GM18526 (cell line): Measurements from ENCODE around the gene KIAA0319L.

Experiments used
- POLR2A ChIP-seq: IDR thresholded peaks from 3 replicates; pipeline ENCODE4 v1.6.1; 2011; ENCODE audit not compliant: insufficient read length; ENCODE audit errors: extremely low read depth

The KIAA0319L gene

DNA sequence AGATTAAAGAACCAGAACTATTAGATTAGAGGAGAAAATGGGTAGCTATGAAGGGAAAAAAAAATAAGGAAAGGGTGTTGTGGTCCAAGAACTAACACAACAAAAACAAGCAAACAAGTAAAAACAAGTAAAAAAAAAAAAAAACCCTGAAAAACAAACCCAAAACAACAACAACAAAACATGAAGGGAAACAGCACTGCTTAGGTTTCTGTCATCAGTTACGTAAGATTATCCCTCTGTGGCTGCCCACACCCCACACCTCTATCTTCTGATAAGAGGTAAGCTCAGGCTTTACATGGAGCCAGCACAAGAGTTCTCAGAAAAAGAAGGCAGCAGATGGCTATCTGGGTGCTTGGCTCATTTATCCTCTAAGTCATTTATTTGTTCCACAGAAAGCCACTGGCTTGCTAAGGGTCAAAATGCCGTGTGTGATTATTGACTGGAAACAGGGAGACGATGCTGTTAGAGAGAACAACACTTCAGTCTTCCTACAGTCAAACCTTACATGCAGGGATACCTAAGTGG, 57.5 kb downstream of the KIAA0319L start:
- TF ChIP-seq POLR2A: no peak

- no peak for TF ChIP-seq POLR2A
Measured at GRCh38 chr1:35499231-35499630, 58.0 kb downstream of the KIAA0319L start.

DNA sequence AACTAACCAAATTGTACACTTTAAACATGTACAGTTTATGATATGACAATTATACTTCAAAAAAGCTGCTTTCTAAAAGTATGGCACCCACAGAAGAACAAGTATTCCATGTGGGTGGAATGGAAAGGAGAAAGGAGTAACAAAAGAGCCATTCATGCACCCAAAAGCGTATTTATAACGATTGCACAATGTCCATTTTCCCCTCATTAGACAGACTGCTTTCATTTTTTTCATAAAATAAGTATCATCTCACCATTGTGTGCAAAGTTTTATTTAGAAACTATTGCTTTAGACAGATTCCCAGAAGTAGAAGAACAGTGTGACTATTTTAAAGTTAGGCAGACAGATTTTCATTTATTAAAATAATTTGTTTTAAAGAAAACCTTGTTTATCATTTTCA, 59.6 kb downstream of the KIAA0319L start:
- TF ChIP-seq POLR2A: no peak

GRCh38 chr1:35490250-35490649, 67.0 kb downstream of the KIAA0319L start:
- TF ChIP-seq POLR2A: no peak

DNA sequence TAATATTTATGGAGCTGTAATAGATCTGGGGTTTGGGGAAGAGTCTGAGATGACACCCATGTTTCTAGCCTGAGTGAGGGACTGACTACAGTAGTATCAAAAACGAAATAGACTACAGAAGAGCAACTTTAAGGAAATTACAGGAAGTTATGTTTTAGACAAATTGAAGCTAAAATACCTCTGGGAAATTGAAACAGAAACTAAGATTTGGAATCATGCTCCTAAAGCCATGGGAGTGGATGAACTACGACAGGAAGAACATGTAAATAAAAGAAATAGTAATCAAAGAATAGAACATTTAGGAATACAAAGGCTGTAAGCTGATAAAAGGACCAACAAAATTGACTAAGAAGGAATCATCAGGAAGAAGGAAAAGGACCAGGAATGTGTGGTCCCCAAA, 68.9 kb downstream of the KIAA0319L start:
- no peak for TF ChIP-seq POLR2A

DNA sequence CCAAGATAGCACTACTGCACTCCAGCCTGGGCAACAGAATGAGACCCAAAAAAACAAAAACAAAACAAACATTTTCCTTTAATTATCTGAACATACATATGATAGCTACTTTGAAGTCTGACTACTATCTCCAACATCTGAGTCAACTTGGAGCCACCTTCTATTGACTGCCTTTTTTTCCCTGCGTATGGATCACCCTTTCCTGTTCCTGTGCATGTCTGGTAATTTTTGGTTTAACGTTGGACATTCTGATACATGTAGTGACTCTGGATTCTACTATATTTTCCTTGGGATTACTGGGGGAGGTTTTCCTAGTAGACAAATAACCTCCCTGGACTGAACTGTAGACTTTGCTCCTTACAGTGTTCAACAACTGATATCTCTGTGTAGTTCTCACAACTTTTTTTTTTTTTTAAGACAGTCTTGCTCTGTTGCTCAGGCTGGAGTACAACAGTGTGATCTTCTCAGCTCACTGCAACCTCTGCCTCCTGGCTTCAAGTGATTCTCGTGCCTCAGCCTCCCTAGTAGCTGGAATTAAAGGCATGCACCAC, 70.3 kb downstream of the KIAA0319L start:
- TF ChIP-seq POLR2A: no peak

- no peak for TF ChIP-seq POLR2A
Measured at GRCh38 chr1:35481229-35481628, 76.0 kb downstream of the KIAA0319L start.

- no peak for TF ChIP-seq POLR2A
Measured at GRCh38 chr1:35477870-35478269, 79.3 kb downstream of the KIAA0319L start.

DNA sequence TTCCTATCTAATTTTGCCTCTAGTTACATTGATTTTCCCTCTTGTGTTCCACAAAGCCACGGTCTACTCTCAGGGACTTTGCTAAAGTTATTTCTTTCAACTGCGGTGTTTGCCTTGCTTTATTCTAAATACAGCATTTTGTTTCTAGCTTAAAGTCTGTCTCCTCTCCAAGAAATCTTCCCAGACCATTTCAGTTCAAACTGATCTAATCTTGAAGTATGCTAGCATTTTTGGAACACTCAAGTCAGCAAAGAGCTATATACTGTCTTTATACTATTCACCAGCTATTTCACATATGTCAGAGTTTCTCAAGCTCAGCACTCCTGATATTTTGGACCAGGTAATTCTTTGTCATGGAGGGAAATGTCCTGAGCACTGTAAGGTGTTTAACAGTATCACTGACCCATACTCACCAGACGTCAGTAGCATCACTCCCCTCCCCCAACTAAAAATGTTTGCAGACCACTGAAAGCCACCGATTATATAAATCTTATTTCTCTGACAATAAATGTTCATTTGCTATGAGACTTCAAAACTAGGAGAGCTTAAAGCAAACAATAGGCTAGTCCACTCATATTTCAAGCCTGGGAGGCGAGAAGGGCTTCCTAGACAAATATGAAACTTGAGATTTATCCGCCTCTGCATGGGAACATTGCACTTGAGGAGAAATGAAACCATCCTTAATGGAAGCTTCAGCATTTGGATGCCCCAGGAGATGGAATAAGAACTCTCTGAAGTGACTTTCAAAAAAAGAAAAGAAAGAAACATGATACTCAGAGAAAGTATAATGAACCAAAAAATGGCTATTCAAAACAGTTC, 81.1 kb downstream of the KIAA0319L start:
- no peak for TF ChIP-seq POLR2A

- TF ChIP-seq POLR2A: no peak
Measured at GRCh38 chr1:35475356-35475755, 81.8 kb downstream of the KIAA0319L start.

DNA sequence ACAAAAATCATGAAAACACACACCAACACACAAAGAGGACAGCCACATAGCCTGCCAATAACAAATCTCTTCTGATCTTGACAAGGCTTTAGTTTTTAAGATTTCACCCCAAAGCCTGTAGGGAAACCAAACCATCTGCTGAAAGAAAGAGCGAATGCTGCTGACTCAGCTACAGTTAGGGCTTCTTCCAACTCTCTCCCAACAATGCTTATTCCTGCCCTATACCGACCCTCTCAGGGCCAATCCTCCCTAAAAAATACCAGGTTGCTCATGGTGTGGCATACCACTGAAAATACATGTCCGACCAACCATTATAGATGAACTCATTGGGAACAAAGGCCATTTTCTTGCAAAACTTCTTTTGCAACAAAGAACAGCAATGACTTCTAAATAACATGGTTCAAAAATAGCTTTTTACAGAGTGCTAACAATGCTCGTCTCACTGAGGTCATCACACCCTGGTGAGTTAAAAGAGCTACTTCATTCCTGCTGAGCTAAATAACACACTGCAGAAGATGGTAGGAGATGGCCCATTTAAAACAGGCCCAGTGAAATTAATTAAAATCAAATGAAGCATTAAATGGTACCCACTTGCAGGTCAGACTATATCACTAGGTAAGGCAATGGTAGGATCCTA, 86.1 kb downstream of the KIAA0319L start:
- TF ChIP-seq POLR2A: no peak

- no peak for TF ChIP-seq POLR2A
Measured at GRCh38 chr1:35466120-35466519, 91.1 kb downstream of the KIAA0319L start.

GRCh38 chr1:35463232-35463631, 94.0 kb downstream of the KIAA0319L start:
- TF ChIP-seq POLR2A: no peak

DNA sequence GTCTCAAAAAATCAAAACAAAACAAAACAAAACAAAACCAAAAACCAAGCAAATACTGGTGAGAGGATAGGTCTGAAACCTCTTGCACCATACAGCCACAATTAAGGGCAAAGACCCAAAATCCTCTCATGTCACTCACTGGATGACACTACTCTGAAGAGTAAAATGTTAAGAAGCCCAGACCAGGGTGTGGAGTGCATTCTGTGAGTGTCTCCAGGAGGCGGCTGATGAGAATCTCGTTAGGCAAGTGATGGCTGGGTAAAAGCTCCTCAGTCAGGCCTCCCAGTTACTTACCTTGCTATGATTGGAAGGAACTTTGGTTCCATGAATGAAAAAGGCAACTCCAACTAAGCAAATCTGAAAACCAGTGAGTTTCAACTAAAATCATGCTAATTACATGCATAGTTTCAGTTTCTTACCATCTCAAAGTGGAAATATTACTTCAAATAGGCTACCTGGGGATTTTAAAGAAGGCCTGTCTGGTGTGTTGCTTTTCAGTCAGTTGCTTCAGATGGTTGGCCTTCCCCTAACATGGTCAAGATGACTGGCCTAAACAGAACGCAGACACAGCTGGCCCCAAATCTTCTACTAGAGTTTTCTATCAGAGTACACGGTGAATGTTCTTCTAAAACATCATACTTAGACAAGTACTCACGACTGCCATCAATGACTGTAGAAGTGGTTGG, 95.1 kb downstream of the KIAA0319L start:
- TF ChIP-seq POLR2A: no peak

DNA sequence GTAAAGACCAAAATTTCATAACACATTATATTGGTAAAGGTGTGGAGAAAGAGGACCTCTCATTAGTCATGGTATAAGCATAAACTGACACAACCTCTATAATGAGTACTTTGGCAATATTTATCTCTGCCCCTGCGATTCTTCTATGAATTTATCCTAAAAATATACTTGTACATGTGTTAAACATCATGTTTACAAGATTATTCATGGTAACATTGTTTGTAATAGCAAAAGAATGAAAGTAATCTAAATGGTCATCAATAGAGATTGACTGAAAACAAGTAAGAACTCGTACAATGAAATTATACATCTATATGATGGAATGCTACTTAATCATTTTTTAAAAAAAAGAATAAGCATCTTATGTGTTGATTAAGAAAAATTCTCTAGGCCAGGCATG, 96.4 kb downstream of the KIAA0319L start:
- no peak for TF ChIP-seq POLR2A

DNA sequence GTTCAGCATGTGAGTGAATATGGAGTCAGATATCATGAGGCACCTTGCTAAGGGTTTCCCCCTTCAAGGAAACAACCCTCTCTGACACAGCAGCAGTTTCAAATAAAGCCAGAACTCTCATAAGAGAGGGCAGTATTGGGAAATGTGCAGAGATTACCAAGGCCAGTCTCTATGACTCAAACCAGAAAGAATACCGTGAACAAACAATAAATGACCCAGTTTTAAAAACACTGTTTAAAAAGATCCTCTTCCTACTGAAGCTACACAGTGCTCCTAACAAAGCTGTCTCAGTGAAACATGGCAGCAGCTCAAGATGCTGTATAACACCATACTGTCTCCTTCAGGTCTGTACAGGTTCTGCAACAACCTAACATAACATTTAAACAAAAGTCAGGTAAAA, 102.6 kb downstream of the KIAA0319L start:
- no peak for TF ChIP-seq POLR2A

- TF ChIP-seq POLR2A: no peak
Measured at GRCh38 chr1:35454176-35454575, 103.0 kb downstream of the KIAA0319L start.
